Transverse colon (tissue), 4 donors: Measurements from ENCODE around the gene NFAT5. TPM values are rescaled to one million over a fixed set of nuclear protein-coding genes. Genes with fewer than 3 reads are reported as not detected.
"Not testable (repeated sequence)": the region's sequence is repeated elsewhere in the genome, so short reads cannot be mapped to it uniquely, and the experiment has no call there.

Experiments
- DNase-seq: peaks from one replicate; pipeline ENCODE4 v3.0.0-alpha.2; 2019
- H3K27ac ChIP-seq, 4 donors: fragments of 200-600 bp; sonication (generic); 2 replicates each; pipeline ENCODE4 v1.5.1; 2016 to 2018; ENCODE audit warnings: inconsistent platforms in 4 of 4
- H3K27me3 ChIP-seq: fragments of 200-600 bp; sonication (generic); 2 replicates; pipeline ENCODE4 v1.5.1; 2017; ENCODE audit warnings: inconsistent platforms
- H3K36me3 ChIP-seq, 4 donors: fragments of 200-600 bp; sonication (generic); 2 replicates each; pipeline ENCODE4 v1.5.1; 2017 to 2019; ENCODE audit warnings: inconsistent platforms in 4 of 4
- H3K4me1 ChIP-seq, 4 donors: fragments of 200-600 bp; sonication (generic); 2 replicates each; pipeline ENCODE4 v1.5.1; 2017 to 2020; ENCODE audit warnings: inconsistent platforms in 4 of 4
- H3K4me3 ChIP-seq, 4 donors: fragments of 200-600 bp; sonication (generic); 1 replicate in 1 of 4; 2 replicates in 3 of 4; pipeline versions ENCODE4 v1.5.1 to v1.6.1; 2017 to 2019; ENCODE audit warnings: inconsistent platforms in 4 of 4
- H3K9me3 ChIP-seq, 2 donors: fragments of 200-600 bp; sonication (generic); 2 replicates each; pipeline ENCODE4 v1.5.1; 2017 to 2019; ENCODE audit warnings: inconsistent platforms in 2 of 2
- CTCF ChIP-seq, 5 experiments: fragments of 200-600 bp in 3 of 5; fragments of 450-650 bp in 2 of 5; sonication (generic) in 3 of 5; IDR thresholded peaks; 1 replicate in 2 of 5; 2 replicates in 3 of 5; pipeline ENCODE4 v1.5.1; 2016 to 2017; ENCODE audit warnings: antibody characterized with exemption in 5 of 5, inconsistent platforms in 3 of 5, mild to moderate bottlenecking in 2 of 5, moderate library complexity in 1 of 5
- EP300 ChIP-seq: sonication (generic); formaldehyde crosslinking; IDR thresholded peaks from one replicate; pipeline ENCODE4 v1.6.1; 2017; ENCODE audit warnings: antibody characterized with exemption, low read depth
- POLR2A ChIP-seq: fragments of 450-650 bp; IDR thresholded peaks from one replicate; pipeline ENCODE4 v1.6.1; 2016; ENCODE audit warnings: antibody characterized with exemption, mild to moderate bottlenecking, moderate library complexity
- POLR2AphosphoS5 ChIP-seq, 3 donors: sonication (generic); formaldehyde crosslinking; IDR thresholded peaks; one replicate each; pipeline ENCODE4 v1.6.1; 2016; ENCODE audit warnings: antibody characterized with exemption in 3 of 3
- WGBS, 2 donors: methylation state at CpG; one replicate each; pipeline ENCODE4 v1.1.5; 2018; ENCODE audit warnings: low coverage in 1 of 2; 5-methylcytosine and 5-hydroxymethylcytosine counted together
- in situ Hi-C, 4 donors: fragments of 200-750 bp; cut with MboI; loops; one replicate each; pipeline versions ENCODE4 v1.15.0 to v1.15.1; 2017; ENCODE audit warnings: low sequenced_read_pairs in 3 of 4, low pct_ligation_motif_present in 1 of 4, low pct_unique_long_range_greater_than_20kb in 1 of 4
- intact Hi-C: fragments of 100-400 bp; cut with DNase I; formaldehyde crosslinking; loops from one replicate; pipeline ENCODE4 v1.15.1; 2023; ENCODE audit warnings: low total_unique reads
- total RNA-seq, 4 donors: library from RNA; depleted of rRNA; stranded (reverse); fragments of >200 nt; gene quantifications; one replicate each; pipeline ENCODE4 v1.1.0, GENCODE V29; 2016

Gene NFAT5
- total RNA-seq, 4 donors from 2014 or later = 37.3 to 131 (median 88.8) TPM

- no peaks in the 10 kb centered on the region for H3K9me3 ChIP-seq
- WGBS, 2 donors = 64 to 84% methylated on average over 1 to 2 of the region's 2 CpGs
- TF ChIP-seq POLR2A (no peak), POLR2AphosphoS5 (IDR thresholded peaks at IDR 0.05) (no peak), EP300 (no peak), CTCF (IDR thresholded peaks at IDR 0.05) (no peak)
- no peak overlapping the region for H3K4me3 ChIP-seq
- H3K36me3 ChIP-seq = no peaks in the 10 kb centered on the region
- intact Hi-C loops = no loop called here
- H3K4me1 ChIP-seq = peaks cover 0 to 15% (median 0%) of the 10 kb centered on the region in 4 donors
- in situ Hi-C loops = no loop called here
- H3K27me3 ChIP-seq = no peaks in the 10 kb centered on the region
- DNase-seq = no peak
- no peak overlapping the region for H3K27ac ChIP-seq
Measured at GRCh38 chr16:69579783-69580481, 14.2 kb downstream of the NFAT5 start.

- Histone ChIP-seq H3K4me3 (no peak overlapping the region), H3K27me3 (no peaks in the 10 kb centered on the region), H3K36me3 (no peaks in the 10 kb centered on the region), H3K4me1 (peaks cover 0 to 15% (median 0%) of the 10 kb centered on the region in 4 donors), H3K27ac (no peak overlapping the region), H3K9me3 (no peaks in the 10 kb centered on the region)
- TF ChIP-seq POLR2A = no peak
- no peak for TF ChIP-seq EP300
- TF ChIP-seq POLR2AphosphoS5 (IDR thresholded peaks at IDR 0.05) = no peak
- TF ChIP-seq CTCF (IDR thresholded peaks at IDR 0.05) = no peak
- in situ Hi-C loops = no loop called here
- DNase-seq = no peak
- intact Hi-C loops = no loop called here
Measured at GRCh38 chr16:69581297-69581696, 15.5 kb downstream of the NFAT5 start.

- H3K9me3 ChIP-seq, in situ Hi-C loops, intact Hi-C loops, H3K27me3 ChIP-seq, H3K4me3 ChIP-seq, H3K27ac ChIP-seq, H3K36me3 ChIP-seq, DNase-seq: not testable (repeated sequence)
- H3K4me1 ChIP-seq = peaks cover 0 to 13% (median 0%) of the 10 kb centered on the region in 4 donors
- WGBS, 2 donors = 80 to 95% methylated on average over 2 to 5 of the region's 5 CpGs
Measured at GRCh38 chr16:69584493-69584892, 18.7 kb downstream of the NFAT5 start.

GRCh38 chr16:69589434-69590269 lies 23.9 kb downstream of the NFAT5 start:
- Histone ChIP-seq H3K4me1 (peaks cover 0 to 13% (median 0%) of the 10 kb centered on the region in 4 donors), H3K9me3 (no peaks in the 10 kb centered on the region), H3K27me3 (no peaks in the 10 kb centered on the region), H3K4me3 (no peak overlapping the region), H3K36me3 (no peaks in the 10 kb centered on the region), H3K27ac (no peak overlapping the region)
- TF ChIP-seq POLR2AphosphoS5 (IDR thresholded peaks at IDR 0.05) = no peak
- TF ChIP-seq EP300 = no peak
- TF ChIP-seq POLR2A = no peak
- no peak for TF ChIP-seq CTCF (IDR thresholded peaks at IDR 0.05)
- in situ Hi-C loops (no loop called here), intact Hi-C loops (no loop called here)
- DNase-seq = no peak
- 80 to 85% methylated on average over 7 of the region's 7 CpGs for WGBS, 2 donors
